HepG2 (cell line): Measurements from ENCODE around the gene TXNDC9. TPM values are rescaled to one million over a fixed set of nuclear protein-coding genes. Genes with fewer than 3 reads are reported as not detected.

Experiments used
- DMAP1 ChIP-seq: IDR thresholded peaks from 2 replicates; pipeline ENCODE4 v1.6.1; 2016
- FOSL2 ChIP-seq: sonication (generic); formaldehyde crosslinking; IDR thresholded peaks from 2 replicates; pipeline ENCODE4 v1.4.0; 2020; ENCODE audit warnings: missing genetic modification reagents
- ZNF430 ChIP-seq: sonication (generic); formaldehyde crosslinking; IDR thresholded peaks from 2 replicates; pipeline ENCODE4 v1.9.0; 2021; ENCODE audit warnings: mild to moderate bottlenecking, missing genetic modification reagents
- ZNF496 ChIP-seq: sonication (generic); formaldehyde crosslinking; IDR thresholded peaks from 2 replicates; pipeline ENCODE4 v1.8.1; 2023; ENCODE audit warnings: mild to moderate bottlenecking, moderate library complexity, missing genetic modification reagents; ENCODE audit not compliant: insufficient replicate concordance
- ZNF607 ChIP-seq: sonication (generic); formaldehyde crosslinking; IDR thresholded peaks from 2 replicates; pipeline ENCODE4 v1.5.1; 2020; ENCODE audit warnings: missing genetic modification reagents, mild to moderate bottlenecking, borderline replicate concordance
- polyA plus RNA-seq, 8 experiments: library from polyadenylated mRNA; depleted of rRNA in 3 of 8; stranded (reverse) in 7 of 8; unstranded in 1 of 8; fragments of >200 nt; fragmentation: Illumina TruSeq in 4 of 8; extraction: Trizol in 4 of 8; gene quantifications; 2 replicates each; pipeline versions ENCODE4 v1.2.1 to v1.2.3, GENCODE V29; 2011 to 2016; ENCODE audit warnings: low read depth in 4 of 8, missing spikeins in 1 of 8, mixed read lengths in 1 of 8; ENCODE audit not compliant: insufficient read depth in 1 of 8
- total RNA-seq, 5 experiments: library from RNA; depleted of rRNA; stranded (reverse); fragments of >200 nt; fragmentation: Illumina TruSeq; extraction: Trizol; gene quantifications; 2 replicates each; pipeline ENCODE4 v1.2.3, GENCODE V29; 2016; ENCODE audit warnings: low read depth in 1 of 5
- TF ChIP-seq, protein P1 (sequence below), 2 experiments: sonication (generic) in 1 of 2; formaldehyde crosslinking in 1 of 2; IDR thresholded peaks; 2 replicates each; pipeline versions ENCODE4 v1.4.0 to v1.6.1; 2016 to 2020; ENCODE audit warnings: borderline replicate concordance in 1 of 2, low read depth in 1 of 2, mild to moderate bottlenecking in 1 of 2, missing genetic modification reagents in 1 of 2
- TF ChIP-seq, protein P2 (sequence below): sonication (generic); formaldehyde crosslinking; IDR thresholded peaks from 2 replicates; pipeline ENCODE4 v1.4.0; 2020; ENCODE audit warnings: missing genetic modification reagents, borderline replicate concordance
- TF ChIP-seq, protein P3 (sequence below): IDR thresholded peaks from 2 replicates; pipeline ENCODE4 v1.6.1; 2016
- TF ChIP-seq, protein P4 (sequence below): sonication (generic); formaldehyde crosslinking; IDR thresholded peaks from 2 replicates; pipeline ENCODE4 v1.4.0; 2020; ENCODE audit warnings: missing genetic modification reagents
- TF ChIP-seq, protein P5 (sequence below): IDR thresholded peaks from 2 replicates; pipeline ENCODE4 v1.6.1; 2018; ENCODE audit warnings: missing genetic modification reagents, mild to moderate bottlenecking, missing compliant biosample characterization

TXNDC9 gene
- total and polyA plus RNA-seq, 2 of the 13 experiments (the other 11 are each of a cell fraction or from before 2014, with no cell fraction given) = 35.2 to 94.6 TPM

DNA sequence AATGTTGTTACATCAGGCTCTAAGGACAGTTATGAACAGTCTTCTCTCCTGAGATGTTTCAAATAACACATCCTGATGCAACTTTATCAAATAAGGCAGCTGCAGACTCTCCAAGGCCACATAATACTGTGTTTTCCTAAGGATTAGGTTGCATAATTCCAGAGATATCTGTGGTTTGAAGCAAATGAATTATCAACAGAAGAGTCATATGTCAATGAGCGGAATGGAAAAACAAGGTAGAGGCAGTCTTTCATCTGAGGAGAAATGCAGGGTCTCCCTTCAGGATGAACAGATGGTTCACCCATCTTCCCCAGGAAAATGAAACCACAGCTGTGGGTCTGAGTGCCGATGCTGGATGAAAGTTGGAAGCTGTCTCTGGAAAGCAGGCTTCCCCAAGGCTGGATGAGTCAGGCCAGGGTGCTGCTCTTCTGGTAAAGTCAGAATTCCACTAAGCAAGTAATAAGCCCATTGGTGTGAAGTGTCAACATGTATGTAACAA lies 57.3 kb downstream of the TXNDC9 start (continued):
- TF ChIP-seq, protein P1, sequence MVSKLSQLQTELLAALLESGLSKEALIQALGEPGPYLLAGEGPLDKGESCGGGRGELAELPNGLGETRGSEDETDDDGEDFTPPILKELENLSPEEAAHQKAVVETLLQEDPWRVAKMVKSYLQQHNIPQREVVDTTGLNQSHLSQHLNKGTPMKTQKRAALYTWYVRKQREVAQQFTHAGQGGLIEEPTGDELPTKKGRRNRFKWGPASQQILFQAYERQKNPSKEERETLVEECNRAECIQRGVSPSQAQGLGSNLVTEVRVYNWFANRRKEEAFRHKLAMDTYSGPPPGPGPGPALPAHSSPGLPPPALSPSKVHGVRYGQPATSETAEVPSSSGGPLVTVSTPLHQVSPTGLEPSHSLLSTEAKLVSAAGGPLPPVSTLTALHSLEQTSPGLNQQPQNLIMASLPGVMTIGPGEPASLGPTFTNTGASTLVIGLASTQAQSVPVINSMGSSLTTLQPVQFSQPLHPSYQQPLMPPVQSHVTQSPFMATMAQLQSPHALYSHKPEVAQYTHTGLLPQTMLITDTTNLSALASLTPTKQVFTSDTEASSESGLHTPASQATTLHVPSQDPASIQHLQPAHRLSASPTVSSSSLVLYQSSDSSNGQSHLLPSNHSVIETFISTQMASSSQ (IDR thresholded peaks at IDR 0.05; ENCODE audit: low read depth) = peak; percentile 86
- TF ChIP-seq, protein P1 (CRISPR knock-in tag; IDR thresholded peaks at IDR 0.05; ENCODE audit: borderline replicate concordance) = peak; percentile 95
- TF ChIP-seq, protein P2, sequence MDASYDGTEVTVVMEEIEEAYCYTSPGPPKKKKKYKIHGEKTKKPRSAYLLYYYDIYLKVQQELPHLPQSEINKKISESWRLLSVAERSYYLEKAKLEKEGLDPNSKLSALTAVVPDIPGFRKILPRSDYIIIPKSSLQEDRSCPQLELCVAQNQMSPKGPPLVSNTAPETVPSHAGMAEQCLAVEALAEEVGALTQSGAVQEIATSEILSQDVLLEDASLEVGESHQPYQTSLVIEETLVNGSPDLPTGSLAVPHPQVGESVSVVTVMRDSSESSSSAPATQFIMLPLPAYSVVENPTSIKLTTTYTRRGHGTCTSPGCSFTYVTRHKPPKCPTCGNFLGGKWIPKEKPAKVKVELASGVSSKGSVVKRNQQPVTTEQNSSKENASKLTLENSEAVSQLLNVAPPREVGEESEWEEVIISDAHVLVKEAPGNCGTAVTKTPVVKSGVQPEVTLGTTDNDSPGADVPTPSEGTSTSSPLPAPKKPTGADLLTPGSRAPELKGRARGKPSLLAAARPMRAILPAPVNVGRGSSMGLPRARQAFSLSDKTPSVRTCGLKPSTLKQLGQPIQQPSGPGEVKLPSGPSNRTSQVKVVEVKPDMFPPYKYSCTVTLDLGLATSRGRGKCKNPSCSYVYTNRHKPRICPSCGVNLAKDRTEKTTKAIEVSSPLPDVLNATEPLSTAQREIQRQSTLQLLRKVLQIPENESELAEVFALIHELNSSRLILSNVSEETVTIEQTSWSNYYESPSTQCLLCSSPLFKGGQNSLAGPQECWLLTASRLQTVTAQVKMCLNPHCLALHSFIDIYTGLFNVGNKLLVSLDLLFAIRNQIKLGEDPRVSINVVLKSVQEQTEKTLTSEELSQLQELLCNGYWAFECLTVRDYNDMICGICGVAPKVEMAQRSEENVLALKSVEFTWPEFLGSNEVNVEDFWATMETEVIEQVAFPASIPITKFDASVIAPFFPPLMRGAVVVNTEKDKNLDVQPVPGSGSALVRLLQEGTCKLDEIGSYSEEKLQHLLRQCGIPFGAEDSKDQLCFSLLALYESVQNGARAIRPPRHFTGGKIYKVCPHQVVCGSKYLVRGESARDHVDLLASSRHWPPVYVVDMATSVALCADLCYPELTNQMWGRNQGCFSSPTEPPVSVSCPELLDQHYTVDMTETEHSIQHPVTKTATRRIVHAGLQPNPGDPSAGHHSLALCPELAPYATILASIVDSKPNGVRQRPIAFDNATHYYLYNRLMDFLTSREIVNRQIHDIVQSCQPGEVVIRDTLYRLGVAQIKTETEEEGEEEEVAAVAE = 0 out of 2 replicates have a peak, but pooled peaks have one; percentile 77
- TF ChIP-seq ZNF430 (CRISPR knock-in tag) = no peak
- TF ChIP-seq, protein P3, sequence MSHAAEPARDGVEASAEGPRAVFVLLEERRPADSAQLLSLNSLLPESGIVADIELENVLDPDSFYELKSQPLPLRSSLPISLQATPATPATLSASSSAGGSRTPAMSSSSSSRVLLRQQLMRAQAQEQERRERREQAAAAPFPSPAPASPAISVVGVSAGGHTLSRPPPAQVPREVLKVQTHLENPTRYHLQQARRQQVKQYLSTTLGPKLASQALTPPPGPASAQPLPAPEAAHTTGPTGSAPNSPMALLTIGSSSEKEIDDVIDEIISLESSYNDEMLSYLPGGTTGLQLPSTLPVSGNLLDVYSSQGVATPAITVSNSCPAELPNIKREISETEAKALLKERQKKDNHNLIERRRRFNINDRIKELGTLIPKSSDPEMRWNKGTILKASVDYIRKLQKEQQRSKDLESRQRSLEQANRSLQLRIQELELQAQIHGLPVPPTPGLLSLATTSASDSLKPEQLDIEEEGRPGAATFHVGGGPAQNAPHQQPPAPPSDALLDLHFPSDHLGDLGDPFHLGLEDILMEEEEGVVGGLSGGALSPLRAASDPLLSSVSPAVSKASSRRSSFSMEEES (CRISPR knock-in tag) = peak; percentile 94
- no peak for TF ChIP-seq ZNF496
- TF ChIP-seq, protein P4, sequence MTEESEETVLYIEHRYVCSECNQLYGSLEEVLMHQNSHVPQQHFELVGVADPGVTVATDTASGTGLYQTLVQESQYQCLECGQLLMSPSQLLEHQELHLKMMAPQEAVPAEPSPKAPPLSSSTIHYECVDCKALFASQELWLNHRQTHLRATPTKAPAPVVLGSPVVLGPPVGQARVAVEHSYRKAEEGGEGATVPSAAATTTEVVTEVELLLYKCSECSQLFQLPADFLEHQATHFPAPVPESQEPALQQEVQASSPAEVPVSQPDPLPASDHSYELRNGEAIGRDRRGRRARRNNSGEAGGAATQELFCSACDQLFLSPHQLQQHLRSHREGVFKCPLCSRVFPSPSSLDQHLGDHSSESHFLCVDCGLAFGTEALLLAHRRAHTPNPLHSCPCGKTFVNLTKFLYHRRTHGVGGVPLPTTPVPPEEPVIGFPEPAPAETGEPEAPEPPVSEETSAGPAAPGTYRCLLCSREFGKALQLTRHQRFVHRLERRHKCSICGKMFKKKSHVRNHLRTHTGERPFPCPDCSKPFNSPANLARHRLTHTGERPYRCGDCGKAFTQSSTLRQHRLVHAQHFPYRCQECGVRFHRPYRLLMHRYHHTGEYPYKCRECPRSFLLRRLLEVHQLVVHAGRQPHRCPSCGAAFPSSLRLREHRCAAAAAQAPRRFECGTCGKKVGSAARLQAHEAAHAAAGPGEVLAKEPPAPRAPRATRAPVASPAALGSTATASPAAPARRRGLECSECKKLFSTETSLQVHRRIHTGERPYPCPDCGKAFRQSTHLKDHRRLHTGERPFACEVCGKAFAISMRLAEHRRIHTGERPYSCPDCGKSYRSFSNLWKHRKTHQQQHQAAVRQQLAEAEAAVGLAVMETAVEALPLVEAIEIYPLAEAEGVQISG (CRISPR knock-in tag) = peak; percentile 67
- peak; percentile 52; the same call in 1 of the 2 replicates for TF ChIP-seq DMAP1 (CRISPR knock-in tag)
- TF ChIP-seq FOSL2 = peak; percentile 94
- TF ChIP-seq, protein P5, sequence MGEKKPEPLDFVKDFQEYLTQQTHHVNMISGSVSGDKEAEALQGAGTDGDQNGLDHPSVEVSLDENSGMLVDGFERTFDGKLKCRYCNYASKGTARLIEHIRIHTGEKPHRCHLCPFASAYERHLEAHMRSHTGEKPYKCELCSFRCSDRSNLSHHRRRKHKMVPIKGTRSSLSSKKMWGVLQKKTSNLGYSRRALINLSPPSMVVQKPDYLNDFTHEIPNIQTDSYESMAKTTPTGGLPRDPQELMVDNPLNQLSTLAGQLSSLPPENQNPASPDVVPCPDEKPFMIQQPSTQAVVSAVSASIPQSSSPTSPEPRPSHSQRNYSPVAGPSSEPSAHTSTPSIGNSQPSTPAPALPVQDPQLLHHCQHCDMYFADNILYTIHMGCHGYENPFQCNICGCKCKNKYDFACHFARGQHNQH (CRISPR knock-in tag) = peak; percentile 65
- no peak for TF ChIP-seq ZNF607 (CRISPR knock-in tag)
